ENCODE data around the gene DDT. TPM values are rescaled to one million over a fixed set of nuclear protein-coding genes. Genes with fewer than 3 reads are reported as not detected.

Gene DDT
- total RNA-seq, 3 donors from 2014 or later, result 151 to 232 (median 190) TPM

GRCh38 chr22:24006207-24006913 is 32.1 kb upstream of the DDT start:
- no peaks in the 10 kb centered on the region for H3K4me1 ChIP-seq (ENCODE audit: low read depth)
- intact Hi-C loops (cut with DNase I, micrococcal nuclease), result no loop called here
- TF ChIP-seq, protein P1, sequence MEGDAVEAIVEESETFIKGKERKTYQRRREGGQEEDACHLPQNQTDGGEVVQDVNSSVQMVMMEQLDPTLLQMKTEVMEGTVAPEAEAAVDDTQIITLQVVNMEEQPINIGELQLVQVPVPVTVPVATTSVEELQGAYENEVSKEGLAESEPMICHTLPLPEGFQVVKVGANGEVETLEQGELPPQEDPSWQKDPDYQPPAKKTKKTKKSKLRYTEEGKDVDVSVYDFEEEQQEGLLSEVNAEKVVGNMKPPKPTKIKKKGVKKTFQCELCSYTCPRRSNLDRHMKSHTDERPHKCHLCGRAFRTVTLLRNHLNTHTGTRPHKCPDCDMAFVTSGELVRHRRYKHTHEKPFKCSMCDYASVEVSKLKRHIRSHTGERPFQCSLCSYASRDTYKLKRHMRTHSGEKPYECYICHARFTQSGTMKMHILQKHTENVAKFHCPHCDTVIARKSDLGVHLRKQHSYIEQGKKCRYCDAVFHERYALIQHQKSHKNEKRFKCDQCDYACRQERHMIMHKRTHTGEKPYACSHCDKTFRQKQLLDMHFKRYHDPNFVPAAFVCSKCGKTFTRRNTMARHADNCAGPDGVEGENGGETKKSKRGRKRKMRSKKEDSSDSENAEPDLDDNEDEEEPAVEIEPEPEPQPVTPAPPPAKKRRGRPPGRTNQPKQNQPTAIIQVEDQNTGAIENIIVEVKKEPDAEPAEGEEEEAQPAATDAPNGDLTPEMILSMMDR (IDR thresholded peaks at IDR 0.05), result no peak
- no peaks in the 10 kb centered on the region for H3K9me3 ChIP-seq
- no peaks in the 10 kb centered on the region for H3K36me3 ChIP-seq (ENCODE audit: low read depth)
- ATAC-seq, result no peak
- no peak for DNase-seq
- no peak overlapping the region for H3K4me3 ChIP-seq

DNA sequence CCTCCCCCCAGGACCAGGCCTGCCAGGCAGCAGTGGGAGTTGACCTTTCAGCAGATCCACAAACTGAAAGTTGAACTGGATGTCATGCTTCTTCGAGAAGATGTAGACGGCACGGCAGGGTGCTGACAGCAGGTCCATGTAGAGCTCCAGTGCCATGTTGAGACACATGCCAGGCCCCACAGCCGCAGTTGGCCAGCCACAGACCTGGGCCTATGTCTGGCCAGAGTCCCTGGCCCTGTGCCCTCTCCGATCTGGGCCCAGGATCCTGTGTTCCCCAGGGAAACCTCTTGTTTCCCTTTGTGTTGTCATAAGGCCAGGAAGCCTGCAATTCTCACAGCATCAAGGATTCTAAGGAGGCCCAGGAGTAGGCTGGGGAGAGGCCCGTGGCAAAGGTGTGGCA is 31.0 kb upstream of the DDT start, which contains the start of gene GSTT4:
Gene GSTT4, minus strand, starts transcription at position 253 of the 400 bp plus-strand sequence. Its CDS starts 97 bp downstream, at position 156.
- Histone ChIP-seq H3K36me3 (ENCODE audit: low read depth) (no peaks in the 10 kb centered on the region), H3K9me3 (no peaks in the 10 kb centered on the region), H3K4me1 (ENCODE audit: low read depth) (no peaks in the 10 kb centered on the region), H3K4me3 (no peak within 1 kb of the TSS)
- ATAC-seq (no peak), DNase-seq (no peak)
- intact Hi-C loops (cut with DNase I, micrococcal nuclease), result no loop called here
- TF ChIP-seq, protein P1 (IDR thresholded peaks at IDR 0.05), result no peak

DNA sequence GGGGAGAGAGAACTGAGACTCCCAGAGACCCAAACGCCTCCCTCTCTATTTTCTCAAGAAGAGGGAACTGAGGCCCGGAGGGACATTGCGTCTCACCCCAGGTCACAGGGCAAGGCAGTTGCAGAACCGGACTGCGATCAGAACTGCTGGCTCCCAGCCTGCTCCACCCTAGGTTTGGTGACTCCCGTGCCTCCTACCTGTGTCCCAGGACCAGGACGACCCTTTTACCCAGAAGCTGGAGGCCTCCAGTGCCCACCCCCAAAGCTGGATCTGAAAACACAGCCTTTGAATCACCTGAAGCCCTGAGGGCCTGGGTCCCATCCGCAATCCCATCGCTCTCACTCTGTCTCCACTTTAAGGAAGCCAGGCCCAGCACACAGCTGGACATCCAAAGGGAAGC is 29.6 kb upstream of the DDT start:
- DNase-seq (no peak), ATAC-seq (no peak)
- Histone ChIP-seq H3K4me1 (ENCODE audit: low read depth) (no peaks in the 10 kb centered on the region), H3K36me3 (ENCODE audit: low read depth) (no peaks in the 10 kb centered on the region), H3K9me3 (no peaks in the 10 kb centered on the region), H3K4me3 (no peak overlapping the region)
- TF ChIP-seq, protein P1 (IDR thresholded peaks at IDR 0.05), result no peak
- intact Hi-C loops (cut with DNase I, micrococcal nuclease), result no loop called here

DNA sequence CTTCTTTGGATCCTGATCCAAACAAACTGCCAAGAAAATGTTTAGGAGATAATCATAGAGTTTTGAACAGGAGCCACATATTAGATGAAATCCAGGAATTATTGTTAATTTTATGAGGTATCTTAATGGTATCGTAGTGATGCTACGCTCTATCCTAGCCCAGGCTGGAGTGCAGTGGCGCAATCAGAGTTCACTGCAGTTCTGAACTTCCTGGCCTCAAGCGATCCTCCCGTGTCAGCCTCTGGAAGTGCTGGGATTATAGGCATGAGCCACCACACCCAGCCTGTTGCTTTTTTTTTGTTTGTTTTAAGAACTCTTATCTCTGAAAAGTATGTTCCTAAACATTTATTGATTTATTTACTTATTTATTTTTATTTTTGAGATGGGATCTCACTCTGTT is 28.6 kb upstream of the DDT start:
- DNase-seq (no peak), ATAC-seq (peak; percentile 42)
- intact Hi-C loops (cut with DNase I, micrococcal nuclease), result no loop called here
- TF ChIP-seq, protein P1 (IDR thresholded peaks at IDR 0.05), result no peak
- no peak overlapping the region for H3K4me3 ChIP-seq
- H3K9me3 ChIP-seq, result no peaks in the 10 kb centered on the region
- H3K36me3 ChIP-seq (ENCODE audit: low read depth), result no peaks in the 10 kb centered on the region
- H3K4me1 ChIP-seq (ENCODE audit: low read depth), result no peaks in the 10 kb centered on the region

DNA sequence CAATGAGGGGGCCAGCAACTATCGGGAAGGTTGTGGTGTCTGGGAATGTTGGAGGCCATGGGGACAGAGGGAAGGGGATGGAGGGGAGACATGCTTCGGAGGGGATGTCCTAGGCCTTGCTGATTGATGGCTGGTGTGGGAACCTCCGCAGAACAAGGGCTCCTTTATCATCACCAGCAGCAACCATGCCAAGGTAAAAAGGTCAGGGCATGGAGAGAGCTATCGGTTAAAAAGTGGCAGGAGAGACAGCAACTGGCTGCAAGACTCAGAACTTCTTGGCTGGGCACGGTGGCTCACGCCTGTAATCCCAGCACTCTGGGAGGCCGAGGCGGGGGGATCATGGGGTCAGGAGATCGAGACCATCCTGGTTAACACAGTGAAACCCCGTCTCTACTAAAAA is 28.0 kb upstream of the DDT start:
- ATAC-seq (no peak), DNase-seq (no peak)
- TF ChIP-seq, protein P1 (IDR thresholded peaks at IDR 0.05), result no peak
- Histone ChIP-seq H3K4me1 (ENCODE audit: low read depth) (no peaks in the 10 kb centered on the region), H3K36me3 (ENCODE audit: low read depth) (no peaks in the 10 kb centered on the region), H3K9me3 (no peaks in the 10 kb centered on the region), H3K4me3 (no peak overlapping the region)
- intact Hi-C loops (cut with DNase I, micrococcal nuclease), result no loop called here

All from mucosa of descending colon (tissue), 3 donors.